HG03571 (cell line): ENCODE results near the gene GGTLC2.
"Not testable (repeated sequence)": the region's sequence is repeated elsewhere in the genome, so short reads cannot be mapped to it uniquely, and the experiment has no call there.

Experiments used
- ATAC-seq: cut with Tn5 transposase; IDR thresholded peaks from one replicate; pipeline ENCODE4 v1.9.1; 2021; ENCODE audit not compliant: unreplicated experiment

The GGTLC2 gene

DNA sequence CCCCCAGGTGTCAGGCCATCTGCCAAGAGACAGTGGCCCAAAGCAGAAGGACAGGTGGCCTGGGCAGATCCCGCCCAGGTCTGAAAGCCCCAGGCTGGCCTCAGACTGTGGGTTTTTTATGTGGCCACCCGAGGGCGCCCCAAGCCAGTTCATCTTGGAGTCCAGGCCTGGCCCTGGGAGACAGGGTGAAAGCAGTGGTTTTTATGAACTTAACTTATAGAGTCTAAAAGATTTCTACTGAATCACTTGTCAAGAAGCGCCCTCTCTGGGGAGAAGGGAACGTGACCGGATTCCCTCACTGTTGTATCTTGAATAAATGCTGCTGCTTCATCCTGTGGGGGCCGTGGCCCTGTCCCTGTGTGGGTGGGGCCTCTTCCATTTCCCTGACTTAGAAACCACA is 8.2 kb upstream of the GGTLC2 start:
- ATAC-seq, result not testable (repeated sequence)

DNA sequence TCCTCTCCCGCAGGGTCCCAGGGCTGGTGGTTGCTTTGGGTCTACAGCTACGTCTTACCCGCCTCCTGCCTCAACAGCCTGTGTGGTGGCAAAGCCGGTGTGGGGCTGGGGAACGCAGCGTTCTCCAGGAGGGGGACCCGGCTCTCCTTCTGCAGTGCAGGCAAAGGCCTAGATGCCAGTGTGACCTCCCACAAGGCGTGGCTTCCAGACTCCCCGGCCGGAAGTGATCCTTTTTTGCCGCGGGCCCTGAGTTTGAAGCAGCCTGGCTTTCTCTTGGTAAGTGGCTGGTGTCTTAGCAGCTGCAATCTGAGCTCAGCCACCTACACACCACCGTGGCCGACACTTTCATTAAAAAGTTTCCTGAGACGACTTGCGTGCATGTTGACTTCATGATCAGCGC is 6.1 kb upstream of the GGTLC2 start:
- not testable (repeated sequence) for ATAC-seq

DNA sequence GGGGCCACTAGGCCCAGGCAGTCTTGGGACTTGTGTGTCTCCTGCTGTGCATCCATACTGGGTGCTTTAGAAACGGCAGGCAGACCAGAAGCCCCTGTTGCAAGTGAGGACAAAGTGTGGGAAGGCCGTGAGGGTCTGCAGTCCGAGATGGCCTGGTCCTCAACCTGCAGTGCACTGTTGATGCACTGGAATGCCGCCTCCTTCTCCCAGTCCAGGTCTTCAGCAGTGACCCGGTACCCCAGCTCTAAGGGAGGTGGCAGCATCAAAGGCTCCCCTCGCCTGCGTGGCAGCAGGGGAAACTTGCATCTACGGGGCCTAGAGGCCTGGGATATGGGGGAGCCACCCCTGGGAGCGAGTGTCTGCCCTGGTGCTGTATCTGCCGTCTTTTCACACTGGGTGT is 2.2 kb upstream of the GGTLC2 start:
- ATAC-seq, result not testable (repeated sequence)

DNA sequence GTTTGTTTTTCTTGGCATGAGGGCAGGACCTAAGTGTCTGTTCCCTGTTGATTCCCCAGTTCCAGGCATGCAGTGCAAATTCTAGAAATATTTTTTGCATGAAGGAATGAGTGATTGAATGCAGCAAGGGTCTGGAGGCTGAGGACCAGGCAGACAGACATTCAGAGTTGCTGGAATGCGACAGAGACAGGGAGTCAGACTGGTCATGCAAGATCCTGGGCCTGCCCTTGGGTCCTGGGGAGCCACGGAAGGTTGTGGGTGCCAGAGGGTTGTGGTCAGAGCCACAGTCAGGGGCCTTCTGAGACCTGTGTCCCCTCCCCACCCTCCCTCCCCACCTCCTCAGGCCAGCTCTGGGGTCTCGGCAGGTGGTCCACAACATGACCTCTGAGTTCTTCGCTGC is 1.6 kb downstream of the GGTLC2 start:
- ATAC-seq, result not testable (repeated sequence)

DNA sequence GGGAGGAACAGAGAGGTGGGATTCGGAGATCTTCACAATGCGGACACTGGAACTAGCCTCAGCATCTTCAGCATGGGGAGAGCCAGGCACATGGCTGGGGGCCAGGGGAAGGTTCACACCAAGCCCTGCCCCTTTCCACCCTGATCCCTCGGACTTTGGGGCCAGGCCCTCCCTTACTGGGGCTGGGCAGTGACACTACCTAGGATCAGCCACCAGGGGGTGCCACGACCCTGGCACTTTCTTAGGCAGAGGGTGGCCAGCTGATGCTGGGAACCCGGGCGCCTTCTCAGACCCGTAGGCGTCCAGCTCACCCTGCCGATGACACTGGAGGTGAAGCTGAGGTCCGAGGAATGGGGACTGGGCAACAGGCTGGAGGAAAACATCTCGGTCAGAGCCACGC is 3.5 kb downstream of the GGTLC2 start:
- not testable (repeated sequence) for ATAC-seq

DNA sequence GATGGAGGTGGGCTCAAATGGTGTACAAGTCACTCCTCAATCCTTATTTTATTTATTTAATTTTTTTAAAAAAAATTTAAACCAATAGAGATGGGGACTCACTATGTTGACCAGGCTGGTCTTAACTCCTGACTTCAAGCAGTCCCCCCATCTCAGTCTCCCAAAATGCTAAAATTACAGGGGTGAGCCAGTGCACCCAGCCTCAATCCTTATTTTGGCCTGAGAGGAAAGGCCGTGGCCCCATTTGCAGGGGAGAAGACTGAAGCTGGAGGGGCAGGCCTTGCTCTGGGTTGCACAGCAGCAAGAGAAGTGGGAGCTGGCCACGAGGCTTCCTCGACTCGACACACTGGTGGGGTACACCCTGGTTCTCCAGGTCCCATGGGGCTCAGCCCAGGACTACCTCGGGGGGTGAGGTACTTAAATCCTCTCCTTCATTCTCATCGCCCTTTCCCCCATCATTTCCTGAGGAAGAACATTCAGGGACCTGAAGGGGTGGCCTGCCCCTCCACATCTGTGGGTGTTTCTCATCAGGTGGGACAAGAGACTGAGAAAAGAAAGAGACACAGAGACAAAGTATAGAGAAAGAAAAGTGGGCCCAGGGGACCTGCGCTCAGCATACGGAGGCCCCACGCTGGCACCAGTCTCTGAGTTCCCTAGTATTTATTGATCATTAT is 4.6 kb downstream of the GGTLC2 start:
- not testable (repeated sequence) for ATAC-seq

DNA sequence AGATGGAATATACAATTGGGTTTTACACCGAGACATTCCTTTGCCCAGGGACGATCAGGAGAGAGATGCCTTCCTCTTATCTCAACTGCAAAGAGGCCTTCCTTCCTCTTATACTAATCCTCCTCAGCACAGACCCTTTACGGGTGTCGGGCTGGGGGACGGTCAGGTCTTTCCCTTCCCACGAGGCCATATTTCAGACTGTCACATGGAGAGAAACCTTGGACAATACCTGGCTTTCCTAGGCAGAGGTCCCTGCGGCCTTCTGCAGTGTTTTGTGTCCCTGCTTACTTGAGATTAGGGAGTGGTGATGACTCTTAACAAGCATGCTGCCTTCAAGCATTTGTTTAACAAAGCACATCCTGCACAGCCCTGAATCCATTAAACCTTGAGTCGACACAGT is 5.3 kb downstream of the GGTLC2 start:
- ATAC-seq, result not testable (repeated sequence)

DNA sequence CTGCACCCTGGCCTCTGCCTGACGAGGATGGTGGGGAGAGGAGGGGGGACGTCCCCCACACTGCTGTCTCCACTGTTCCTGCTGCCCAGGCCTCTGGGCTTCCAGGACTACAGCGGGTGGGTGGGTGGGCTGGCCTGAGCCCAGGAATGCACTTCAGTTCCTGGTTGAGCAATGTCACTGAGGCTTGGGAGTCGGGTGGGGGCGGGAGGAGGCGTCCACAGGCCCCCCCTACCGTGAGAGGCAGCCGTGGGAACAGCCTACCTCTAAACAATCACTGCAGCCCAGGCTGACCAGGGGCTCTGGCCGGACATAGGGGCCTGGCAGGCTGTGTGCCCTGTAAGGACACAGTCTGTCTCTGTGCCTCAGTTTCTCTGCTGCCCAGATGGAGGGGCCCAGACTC is 6.0 kb downstream of the GGTLC2 start:
- ATAC-seq, result not testable (repeated sequence)

DNA sequence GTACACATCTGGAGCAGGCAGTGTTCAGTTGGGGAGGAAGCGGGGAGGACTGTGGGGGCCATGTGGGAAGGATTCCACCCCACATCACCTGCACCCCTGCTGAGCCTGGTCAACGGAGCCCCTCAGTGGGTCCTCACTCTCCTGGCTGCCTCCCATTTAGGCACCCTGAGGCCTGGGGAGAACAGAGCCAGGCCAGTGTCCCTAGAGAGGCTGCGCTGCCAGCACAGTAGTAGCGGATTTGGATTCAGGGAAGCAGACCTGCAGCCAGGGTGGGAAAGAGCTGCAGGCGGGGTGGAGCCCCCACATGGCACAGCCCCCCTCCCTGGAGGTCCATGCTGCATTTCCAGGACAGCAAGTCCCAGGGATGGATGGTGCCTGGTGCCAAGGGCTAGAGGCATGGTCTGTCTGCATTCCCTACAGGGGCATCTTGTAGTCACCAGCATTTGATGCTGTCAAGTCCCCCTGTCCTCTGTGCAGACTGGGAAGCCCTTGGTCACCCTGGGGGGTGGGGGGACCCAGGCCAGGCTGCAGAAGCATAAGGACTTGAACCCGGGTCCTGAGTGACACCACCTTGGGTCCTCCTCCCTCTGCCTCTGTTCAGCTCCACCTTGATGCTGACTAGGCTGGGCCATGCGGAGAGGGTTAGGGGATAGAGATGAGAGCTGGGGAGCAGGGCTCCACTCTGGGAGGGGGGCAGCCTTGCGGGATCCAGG is 6.5 kb downstream of the GGTLC2 start:
- not testable (repeated sequence) for ATAC-seq

DNA sequence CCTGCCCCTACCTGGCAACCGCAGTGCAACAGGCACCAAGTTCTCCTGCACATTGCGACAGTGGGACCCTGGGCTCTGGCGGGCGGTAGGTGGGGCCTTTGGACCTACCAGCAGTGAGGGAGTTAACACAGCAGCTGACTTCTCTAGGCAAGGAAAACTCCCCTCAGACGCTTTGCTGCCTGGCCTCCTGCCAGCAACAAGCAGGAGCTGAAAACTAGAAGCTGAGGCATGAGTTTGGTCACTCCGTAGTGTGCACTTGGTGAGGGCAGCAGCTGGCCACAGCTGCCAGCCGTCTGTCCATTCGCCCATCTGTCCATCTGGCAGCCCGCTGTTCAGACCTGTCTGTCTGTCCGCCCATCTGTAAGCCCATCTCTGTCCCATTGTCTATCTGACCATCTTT is 7.2 kb downstream of the GGTLC2 start:
- not testable (repeated sequence) for ATAC-seq

DNA sequence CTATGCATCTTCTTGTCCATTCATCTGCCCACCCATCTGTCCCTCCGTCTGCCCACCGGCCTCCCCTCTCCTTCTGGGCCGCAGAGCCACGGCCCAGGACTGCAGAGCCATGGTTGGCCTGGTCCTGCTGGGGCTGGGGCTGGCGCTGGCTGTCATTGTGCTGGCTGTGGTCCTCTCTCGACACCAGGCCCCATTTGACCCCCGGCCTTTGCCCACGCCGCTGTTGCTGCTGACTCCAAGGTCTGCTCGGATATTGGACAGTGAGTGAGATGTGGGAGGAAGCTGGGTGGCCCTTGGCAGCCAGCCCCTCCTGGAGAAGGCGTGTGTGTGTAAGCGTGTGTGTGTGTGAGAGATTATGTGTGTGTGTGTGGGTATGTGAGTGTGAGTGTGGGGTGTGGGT is 7.7 kb downstream of the GGTLC2 start:
- ATAC-seq, result not testable (repeated sequence)

DNA sequence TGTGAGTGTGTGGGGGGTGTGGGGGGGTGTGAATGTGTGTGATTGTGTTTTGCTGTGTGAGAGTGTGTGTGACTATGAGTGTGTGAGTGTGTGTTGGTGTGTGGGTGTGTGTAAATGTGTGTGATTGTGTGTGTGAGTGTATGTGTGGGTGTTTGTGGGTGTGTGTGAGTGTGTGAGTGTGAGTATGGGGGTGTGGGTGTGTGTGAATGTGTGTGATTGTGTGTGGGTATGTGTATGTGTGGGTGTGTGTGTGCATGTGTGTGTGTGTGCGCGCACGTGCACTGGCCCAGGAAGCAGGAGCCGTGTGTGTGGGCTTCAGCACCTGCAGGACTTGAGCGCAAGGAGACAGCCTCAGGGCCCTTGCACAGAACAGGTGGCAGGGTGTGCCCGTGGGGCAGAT is 8.2 kb downstream of the GGTLC2 start:
- not testable (repeated sequence) for ATAC-seq

DNA sequence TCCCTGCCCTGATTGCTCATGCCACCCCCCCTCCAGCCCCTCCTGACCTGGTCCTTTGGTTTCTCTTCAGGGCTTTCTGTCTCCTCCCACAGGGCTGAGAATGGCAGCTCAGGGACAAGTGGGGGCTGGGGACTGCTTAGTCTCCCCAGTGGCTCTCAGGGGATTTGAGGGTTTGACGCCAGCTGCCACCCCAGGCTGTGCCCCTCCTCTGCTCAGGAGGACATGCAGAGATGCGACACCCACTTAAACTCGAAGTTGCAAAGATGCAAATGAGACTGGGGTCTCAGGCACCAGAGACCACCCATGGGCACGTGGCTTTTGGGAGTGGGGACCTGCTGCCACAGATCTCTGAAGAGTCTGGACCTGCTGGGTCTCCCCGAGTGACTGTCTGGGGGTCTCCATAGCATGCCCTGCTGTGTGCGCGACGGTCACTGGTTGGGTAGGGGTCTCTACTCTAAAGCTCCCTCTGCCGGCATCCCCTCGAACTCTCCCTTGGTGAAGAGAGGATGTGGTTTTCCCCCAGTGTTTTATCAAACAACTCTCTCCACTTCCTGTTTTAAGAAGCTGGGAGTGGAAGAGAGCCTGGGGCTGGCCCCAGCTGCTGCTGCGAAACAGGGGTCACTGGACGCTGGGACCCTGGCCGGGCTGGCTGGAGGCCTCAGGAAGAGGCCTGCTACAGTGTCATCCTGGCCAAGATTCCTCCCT is 9.4 kb downstream of the GGTLC2 start:
- not testable (repeated sequence) for ATAC-seq

DNA sequence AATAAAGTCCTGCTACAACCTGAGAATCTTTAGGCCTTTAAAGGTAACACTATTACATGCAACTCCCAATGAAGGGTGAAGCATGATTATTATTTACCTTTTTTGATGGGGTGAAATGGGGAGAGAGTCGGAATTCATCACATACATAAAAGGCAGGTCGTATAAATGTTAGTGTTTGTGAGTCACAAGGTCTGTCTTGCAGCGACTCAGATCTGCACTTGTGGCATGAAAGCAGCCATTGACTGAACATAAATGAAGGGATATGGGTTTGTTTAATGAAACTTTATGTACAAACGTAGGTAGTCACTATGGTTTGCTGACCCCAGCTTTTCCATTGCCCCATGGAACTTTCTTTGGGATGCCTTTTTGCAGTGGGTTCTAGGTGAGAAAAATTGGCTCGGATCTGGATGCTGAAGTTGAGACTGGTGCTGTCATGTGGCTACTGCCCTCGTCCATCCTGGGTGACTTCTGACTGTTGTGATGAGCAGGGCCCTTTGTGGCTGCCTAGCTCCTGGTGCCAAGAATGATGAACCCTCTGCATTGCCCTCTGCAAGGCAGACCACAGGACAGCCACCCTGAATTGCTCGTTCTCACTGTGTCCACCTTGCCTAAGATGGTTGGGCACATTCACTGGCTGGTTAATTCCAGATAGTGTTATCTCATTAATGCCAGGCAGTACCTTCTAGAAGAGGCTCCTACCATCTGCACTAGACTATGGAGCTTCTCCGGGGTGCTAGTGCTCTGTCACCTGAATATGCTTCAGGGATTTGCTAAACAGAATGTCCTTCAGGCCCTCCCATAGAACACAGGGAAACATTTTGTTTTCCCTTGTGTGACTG is 11.3 kb downstream of the GGTLC2 start:
- ATAC-seq, result no peak

DNA sequence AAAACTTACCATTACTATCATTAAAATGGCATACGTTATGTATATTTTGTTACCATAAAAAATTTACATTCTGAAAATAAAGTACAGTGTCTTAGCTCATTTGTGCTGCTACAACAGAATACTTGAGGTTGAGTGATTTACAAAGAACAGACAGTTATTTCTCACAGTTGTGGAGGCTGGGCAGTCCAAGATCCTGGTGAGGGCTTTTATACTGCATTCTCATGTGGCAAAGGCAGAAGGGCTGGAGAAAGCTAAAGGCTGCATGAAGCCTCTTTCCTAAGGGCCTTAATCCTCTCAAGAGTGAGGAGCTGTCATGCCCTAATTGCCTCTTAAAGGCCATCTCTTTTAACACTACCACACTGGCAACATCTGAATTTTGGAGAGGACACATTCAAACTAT is 13.3 kb downstream of the GGTLC2 start:
- no peak for ATAC-seq

DNA sequence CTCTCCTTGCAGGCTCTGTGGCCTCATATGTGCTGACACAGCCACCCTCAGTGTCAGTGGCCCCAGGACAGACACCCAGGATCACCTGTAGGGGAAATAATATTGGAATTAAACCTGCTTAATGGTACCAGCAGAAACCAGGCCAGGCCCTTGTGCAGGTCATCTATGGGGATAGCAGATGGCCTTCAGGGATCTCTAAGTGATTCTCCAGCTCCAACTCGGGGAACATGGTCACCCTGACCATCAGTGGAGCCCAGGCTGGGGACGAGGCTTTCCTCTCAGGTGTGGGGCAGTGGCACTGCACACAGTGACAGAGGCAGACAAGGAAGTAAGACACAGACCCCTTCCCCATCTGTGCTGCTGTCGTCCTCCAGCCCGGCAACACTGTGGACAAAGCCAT is 16.9 kb downstream of the GGTLC2 start:
- ATAC-seq, result no peak

DNA sequence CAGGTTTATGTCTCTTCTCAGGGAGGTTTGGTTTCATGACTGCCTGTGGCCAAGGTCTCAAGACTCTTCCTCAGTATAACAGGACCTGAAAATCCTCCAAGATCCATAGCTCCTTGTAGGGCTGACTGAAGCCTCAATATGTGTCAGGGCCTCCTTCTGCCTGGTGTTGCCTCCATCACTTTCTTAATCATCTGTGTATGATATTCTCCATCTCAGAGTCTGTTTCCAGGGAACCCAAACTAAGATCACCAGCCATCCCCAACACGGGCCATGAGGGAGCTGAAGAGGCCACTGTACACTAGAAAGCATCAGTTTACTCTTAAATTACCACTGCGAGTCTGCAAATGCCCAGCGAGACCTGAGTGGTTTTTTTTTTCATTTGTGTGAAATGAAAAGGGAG is 17.7 kb downstream of the GGTLC2 start:
- ATAC-seq, result no peak

DNA sequence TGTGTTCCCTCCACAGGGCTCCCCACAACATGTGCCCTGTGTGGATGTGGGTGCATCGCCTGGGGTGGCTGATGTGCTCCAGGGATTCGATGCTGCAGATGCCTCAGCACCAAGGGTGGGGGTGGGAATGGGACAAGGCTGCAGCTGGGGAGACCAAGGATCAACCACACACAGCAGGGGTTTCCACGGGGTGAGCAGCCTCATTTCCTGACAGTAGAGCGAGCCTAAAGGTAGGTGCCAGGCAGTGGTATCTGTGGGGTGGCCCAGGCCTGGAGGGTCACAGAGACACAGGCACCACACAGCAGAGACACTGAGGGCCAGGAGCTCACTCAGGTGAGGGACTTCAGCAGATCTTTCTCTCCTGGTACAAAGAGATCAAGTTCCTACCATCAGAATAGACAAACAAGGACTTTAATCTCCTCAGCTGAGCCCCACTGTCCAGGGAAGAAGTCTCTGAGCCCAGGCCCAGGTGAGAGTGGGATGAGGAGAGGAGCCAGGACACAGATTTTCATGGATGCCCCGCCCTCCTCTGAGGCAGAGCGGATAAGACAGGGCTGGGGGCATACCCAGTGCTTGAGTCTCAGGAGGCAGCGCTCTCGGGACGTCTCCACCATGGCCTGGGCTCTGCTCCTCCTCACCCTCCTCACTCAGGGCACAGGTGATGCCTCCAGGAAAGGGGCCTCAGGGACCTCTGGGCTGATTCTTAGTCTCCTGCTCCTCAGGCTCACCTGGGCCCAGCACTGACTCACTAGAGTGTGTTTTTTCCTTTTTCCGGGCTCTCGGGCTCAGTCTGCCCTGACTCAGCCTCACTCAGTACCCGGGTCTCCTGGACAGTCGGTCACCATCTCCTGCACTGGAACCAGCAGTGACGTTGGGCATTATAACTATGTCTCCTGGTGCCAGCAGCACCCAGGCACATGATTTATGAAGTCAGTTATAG is 19.7 kb downstream of the GGTLC2 start:
- ATAC-seq, result no peak

DNA sequence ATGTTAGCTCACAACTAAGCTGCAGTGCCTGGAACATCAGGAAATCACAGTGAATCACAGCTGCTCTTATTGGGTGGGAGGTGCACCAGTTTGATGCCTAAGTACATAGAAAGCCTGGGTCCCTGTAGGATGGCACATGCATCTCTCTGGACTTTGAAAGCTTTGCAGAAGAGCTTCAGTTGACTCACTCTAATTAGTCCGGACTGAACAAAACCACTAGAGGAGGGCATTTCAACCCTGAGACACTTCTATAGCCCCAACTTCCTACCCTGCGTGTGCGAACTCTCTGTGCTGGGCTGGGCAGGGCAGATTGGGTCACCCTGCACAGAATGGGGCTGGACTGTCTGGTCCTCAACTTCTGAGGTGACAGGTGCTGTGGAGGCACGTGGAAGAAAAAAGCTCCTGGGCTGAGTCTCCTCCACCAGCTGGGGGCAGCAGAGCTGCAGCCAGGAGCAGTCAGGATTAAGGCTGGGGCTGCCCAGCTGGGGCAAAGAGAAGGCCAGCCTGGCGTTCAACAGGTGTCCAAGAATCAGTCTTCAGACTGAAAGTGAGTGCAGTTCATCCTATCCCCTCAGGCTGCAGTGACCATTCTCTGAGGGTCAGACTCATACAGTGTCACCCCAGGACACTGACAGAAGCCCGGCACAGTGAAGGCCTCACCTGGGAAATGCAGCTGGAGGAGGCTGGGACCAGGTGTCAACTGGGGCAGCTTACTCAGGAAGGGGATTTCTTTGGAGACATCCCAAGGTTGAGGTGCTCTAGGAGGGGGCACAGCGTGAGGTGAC is 22.1 kb downstream of the GGTLC2 start:
- ATAC-seq, result no peak
